Right lobe of liver (tissue), 6 donors: Measurements from ENCODE around the gene DDX10. TPM values are rescaled to one million over a fixed set of nuclear protein-coding genes. Genes with fewer than 3 reads are reported as not detected.

Experiments
- ATAC-seq, 4 donors: fragments of 200-7000 bp; cut with Tn5 transposase; one replicate each; pipeline ENCODE4 v1.9.1; 2020; ENCODE audit warnings: mild to moderate bottlenecking in 4 of 4, moderate library complexity in 4 of 4
- DNase-seq, 3 donors: peaks; one replicate each; pipeline ENCODE4 v3.0.0-alpha.2; 2020
- H3K27ac ChIP-seq, 3 donors: fragments of 200-600 bp; one replicate each; pipeline ENCODE4 v1.8.0; 2022
- H3K27me3 ChIP-seq, 2 donors: fragments of 200-600 bp; one replicate each; pipeline ENCODE4 v1.8.0; 2022
- H3K36me3 ChIP-seq, 4 donors: fragments of 200-600 bp; sonication (generic) in 1 of 4; one replicate each; pipeline versions ENCODE4 v1.5.1 to v1.8.0; 2017 to 2022; ENCODE audit warnings: control low read depth in 1 of 4
- H3K4me1 ChIP-seq, 4 donors: fragments of 200-600 bp; sonication (generic) in 1 of 4; one replicate each; pipeline versions ENCODE4 v1.5.1 to v1.8.0; 2017 to 2022; ENCODE audit warnings: control low read depth in 1 of 4
- H3K4me3 ChIP-seq, 3 donors: fragments of 200-600 bp; one replicate each; pipeline ENCODE4 v1.8.0; 2022
- H3K9me3 ChIP-seq, 4 donors: fragments of 200-600 bp; sonication (generic) in 1 of 4; one replicate each; pipeline versions ENCODE4 v1.5.1 to v1.8.0; 2017 to 2022; ENCODE audit warnings: control low read depth in 1 of 4
- POLR2A ChIP-seq: fragments of 450-650 bp; IDR thresholded peaks from one replicate; pipeline ENCODE4 v1.6.1; 2017; ENCODE audit warnings: antibody characterized with exemption, mild to moderate bottlenecking
- WGBS: methylation state at CpG from one replicate; pipeline ENCODE4 v1.1.6; 2018; ENCODE audit warnings: low coverage, low lambda C conversion rate; ENCODE audit not compliant: insufficient coverage; ENCODE audit errors: missing lambda C conversion rate; 5-methylcytosine and 5-hydroxymethylcytosine counted together
- intact Hi-C, 2 donors: fragments of 100-400 bp; cut with DNase I; formaldehyde crosslinking; loops; one replicate each; pipeline versions ENCODE4 v1.11.2 to v1.14.1; 2022
- total RNA-seq, 6 experiments: library from RNA; depleted of rRNA in 2 of 6; stranded (reverse); fragments of >200 nt in 2 of 6; fragmentation: NEBNext Ultra II Directional in 3 of 6; extraction: Animal tissue kit (Norgen Biotek cat#: 25700) in 3 of 6; gene quantifications; one replicate each; pipeline versions ENCODE4 v1.1.0 to v1.2.4, GENCODE V29; 2016 to 2023
- TF ChIP-seq, protein P1 (sequence below), 4 donors: fragments of 200-600 bp in 3 of 4; fragments of 450-650 bp in 1 of 4; IDR thresholded peaks; one replicate each; pipeline versions ENCODE4 v1.5.1 to v1.8.0; 2016 to 2022; ENCODE audit warnings: antibody characterized with exemption in 4 of 4, mild to moderate bottlenecking in 2 of 4
- donor health status: DM: no; HTN: yes; CAD: no.
- donor health status: DM: no; HTN: no; CAD: no.
- donor health status: DM: no; HTN: no; CAD: no.
- donor health status: DM: no; HTN: yes; CAD: no.
- donor health status: DM: no; HTN: yes; CAD: no.

DDX10 gene
- total RNA-seq, 6 experiments from 2014 or later = 7.4 to 13.6 (median 11.3) TPM

DNA sequence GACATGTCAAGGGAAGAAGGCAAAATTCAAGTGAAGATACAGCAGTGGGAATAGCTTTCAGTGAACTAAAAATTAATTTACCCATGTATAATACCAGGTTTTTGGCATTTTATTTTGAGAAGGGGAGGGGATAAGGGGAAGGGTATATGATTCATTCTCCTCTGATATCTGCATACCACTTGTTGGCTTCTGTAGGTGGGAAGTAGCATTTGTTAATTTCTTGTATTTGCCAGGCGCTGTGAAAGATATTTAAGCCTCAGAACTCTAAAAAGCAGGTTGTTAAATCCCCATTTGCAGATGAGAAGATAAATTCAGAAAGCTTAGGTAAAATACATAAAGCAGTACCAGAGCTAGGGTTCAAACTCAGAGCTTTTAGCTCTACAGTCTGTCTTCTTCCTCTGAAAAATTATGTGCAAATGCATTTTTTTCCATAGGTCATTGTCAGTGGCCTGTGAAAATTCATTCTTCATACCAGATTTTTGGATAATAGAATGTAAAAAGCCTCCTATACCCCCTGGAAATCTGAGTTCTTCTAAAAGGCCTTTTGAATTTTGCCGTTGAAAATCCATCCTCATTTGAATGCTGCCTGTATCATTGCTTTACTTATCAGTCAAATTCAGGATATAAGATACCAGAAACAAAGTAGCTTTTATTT is 221.3 kb downstream of the DDX10 start:
- DNase-seq (no peak), ATAC-seq (no peak)
- intact Hi-C loops = no loop called here
- Histone ChIP-seq H3K9me3 (no peaks in the 10 kb centered on the region), H3K4me1 (no peaks in the 10 kb centered on the region), H3K4me3 (no peak overlapping the region), H3K27ac (no peak overlapping the region), H3K36me3 (no peaks in the 10 kb centered on the region), H3K27me3 (no peaks in the 10 kb centered on the region)
- 72% methylated on average over 2 of the region's 2 CpGs for WGBS
- no peak for TF ChIP-seq POLR2A

DNA sequence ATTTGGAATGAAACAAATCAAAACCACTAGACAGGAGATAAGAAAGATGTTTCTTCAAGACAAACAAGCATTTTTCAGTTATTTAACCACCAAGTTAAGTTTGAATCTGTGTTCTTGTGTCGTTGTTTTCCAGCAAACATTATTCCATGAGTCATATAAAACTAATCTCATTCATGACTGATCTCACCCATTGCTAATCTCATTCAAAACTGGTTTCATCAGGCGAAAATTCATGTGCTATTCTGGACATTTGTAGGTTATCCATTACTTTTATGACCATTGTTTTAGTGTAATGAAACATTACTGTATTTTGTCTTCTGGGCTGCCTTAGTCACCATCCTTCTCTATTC is 221.8 kb downstream of the DDX10 start:
- Histone ChIP-seq H3K27me3 (no peaks in the 10 kb centered on the region), H3K27ac (no peak overlapping the region), H3K4me1 (no peaks in the 10 kb centered on the region), H3K36me3 (no peaks in the 10 kb centered on the region), H3K4me3 (no peak overlapping the region), H3K9me3 (no peaks in the 10 kb centered on the region)
- no peak for TF ChIP-seq POLR2A
- TF ChIP-seq, protein P1, sequence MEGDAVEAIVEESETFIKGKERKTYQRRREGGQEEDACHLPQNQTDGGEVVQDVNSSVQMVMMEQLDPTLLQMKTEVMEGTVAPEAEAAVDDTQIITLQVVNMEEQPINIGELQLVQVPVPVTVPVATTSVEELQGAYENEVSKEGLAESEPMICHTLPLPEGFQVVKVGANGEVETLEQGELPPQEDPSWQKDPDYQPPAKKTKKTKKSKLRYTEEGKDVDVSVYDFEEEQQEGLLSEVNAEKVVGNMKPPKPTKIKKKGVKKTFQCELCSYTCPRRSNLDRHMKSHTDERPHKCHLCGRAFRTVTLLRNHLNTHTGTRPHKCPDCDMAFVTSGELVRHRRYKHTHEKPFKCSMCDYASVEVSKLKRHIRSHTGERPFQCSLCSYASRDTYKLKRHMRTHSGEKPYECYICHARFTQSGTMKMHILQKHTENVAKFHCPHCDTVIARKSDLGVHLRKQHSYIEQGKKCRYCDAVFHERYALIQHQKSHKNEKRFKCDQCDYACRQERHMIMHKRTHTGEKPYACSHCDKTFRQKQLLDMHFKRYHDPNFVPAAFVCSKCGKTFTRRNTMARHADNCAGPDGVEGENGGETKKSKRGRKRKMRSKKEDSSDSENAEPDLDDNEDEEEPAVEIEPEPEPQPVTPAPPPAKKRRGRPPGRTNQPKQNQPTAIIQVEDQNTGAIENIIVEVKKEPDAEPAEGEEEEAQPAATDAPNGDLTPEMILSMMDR (IDR thresholded peaks at IDR 0.05) = no peak
- intact Hi-C loops = no loop called here
- no peak for ATAC-seq
- no peak for DNase-seq
- WGBS = 86% methylated on average over 2 of the region's 2 CpGs

DNA sequence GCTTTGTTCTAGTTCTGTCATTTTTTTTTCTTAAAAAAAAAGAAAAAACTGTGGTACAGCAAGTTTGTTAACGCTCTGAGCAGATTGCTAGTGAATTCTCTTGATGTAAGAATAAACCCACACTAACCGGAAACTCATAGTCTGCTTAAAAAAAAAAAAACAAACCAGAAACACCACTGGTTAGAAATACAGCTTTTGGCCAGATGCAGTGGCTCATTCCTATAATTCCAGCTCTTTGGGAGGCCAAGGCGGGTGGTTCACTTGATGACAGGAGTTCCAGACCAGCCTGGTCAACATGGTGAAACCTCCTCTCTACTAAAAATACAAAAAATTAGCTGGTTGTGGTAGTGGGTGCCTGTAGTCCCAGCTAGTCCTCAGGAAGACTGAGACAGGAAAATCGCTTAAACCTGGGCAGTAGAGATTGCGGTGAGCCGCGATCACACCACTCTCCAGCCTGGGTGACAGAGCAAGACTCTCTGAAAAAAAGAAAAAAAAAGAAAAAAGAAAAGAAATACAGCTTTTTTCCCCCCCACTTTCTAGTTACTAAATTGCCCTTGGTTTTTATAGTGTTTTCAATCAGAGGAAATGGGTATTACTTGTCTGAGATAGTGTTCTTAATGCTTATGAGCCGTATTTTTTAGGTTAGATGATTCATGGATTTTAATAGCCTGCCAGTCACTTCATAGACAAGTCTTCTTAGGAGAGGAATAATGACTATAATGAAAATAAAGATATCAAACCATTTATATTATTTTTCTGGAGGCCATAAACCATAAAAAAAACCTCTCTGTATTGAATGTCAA is 222.8 kb downstream of the DDX10 start:
- H3K4me3 ChIP-seq = no peak overlapping the region
- no peaks in the 10 kb centered on the region for H3K36me3 ChIP-seq
- no peak overlapping the region for H3K27ac ChIP-seq
- intact Hi-C loops = no loop called here
- no peak for ATAC-seq
- H3K4me1 ChIP-seq = no peaks in the 10 kb centered on the region
- TF ChIP-seq, protein P1 (IDR thresholded peaks at IDR 0.05) = no peak
- no peak for TF ChIP-seq POLR2A
- no peak for DNase-seq
- H3K9me3 ChIP-seq = no peaks in the 10 kb centered on the region
- no peaks in the 10 kb centered on the region for H3K27me3 ChIP-seq
- 88% methylated on average over 5 of the region's 8 CpGs for WGBS

DNA sequence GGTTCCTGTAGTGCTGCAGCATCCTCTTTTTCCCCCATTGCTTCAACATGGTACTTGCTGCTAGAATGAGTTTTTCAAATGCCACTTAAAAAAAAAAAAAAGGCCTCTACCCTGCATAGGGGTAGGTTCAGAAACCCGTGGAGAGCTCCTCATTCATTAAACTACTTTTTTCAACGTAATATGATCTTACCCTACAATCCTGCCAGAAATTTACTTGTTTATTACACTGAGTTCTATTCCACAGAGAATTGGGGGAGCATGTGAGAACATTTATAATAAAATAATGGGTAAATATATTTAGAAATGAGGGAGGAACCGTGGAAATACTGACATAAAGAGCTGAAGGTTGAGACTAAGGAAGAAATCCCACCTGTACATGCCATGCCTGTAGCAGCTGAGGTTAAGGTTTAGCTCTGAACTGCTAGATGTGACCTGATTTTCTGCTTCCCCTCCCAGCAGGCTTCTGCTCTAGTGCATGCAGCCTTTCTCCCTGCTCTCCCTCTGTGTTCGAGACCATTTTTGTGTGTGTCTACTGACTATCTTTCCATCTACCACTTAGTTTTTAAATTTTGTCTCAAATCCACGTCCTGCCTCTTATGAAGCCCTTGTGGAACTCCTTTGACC is 225.7 kb downstream of the DDX10 start:
- 91% methylated on average over 5 of the region's 5 CpGs for WGBS
- ATAC-seq (no peak), DNase-seq (no peak)
- Histone ChIP-seq H3K36me3 (no peaks in the 10 kb centered on the region), H3K27me3 (no peaks in the 10 kb centered on the region), H3K4me1 (no peaks in the 10 kb centered on the region), H3K27ac (no peak overlapping the region), H3K4me3 (no peak overlapping the region), H3K9me3 (no peaks in the 10 kb centered on the region)
- no peak for TF ChIP-seq POLR2A
- TF ChIP-seq, protein P1 (IDR thresholded peaks at IDR 0.05) = no peak
- intact Hi-C loops = no loop called here

DNA sequence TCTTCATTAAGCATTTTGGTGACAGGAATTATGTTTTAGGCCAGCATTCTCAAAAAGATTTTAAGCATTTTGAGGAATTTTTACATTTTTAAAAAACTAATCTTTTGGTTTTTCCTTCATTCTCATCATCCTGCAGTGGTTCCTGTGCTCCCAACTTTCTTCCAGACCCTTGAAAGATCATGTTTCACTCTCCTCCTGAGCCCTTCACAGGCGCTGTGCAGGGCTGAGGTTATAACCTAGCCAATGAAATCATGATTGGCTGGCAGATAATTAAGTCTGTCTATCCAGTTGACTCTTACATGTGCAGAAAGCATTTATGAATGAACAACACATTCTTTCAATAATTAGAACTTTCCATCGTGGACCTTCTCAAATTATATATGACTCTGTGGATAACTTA is 226.3 kb downstream of the DDX10 start:
- Histone ChIP-seq H3K27me3 (no peaks in the 10 kb centered on the region), H3K4me3 (no peak overlapping the region), H3K9me3 (no peaks in the 10 kb centered on the region), H3K27ac (no peak overlapping the region), H3K4me1 (no peaks in the 10 kb centered on the region), H3K36me3 (no peaks in the 10 kb centered on the region)
- intact Hi-C loops = no loop called here
- TF ChIP-seq, protein P1 (IDR thresholded peaks at IDR 0.05) = no peak
- no peak for TF ChIP-seq POLR2A
- DNase-seq (no peak), ATAC-seq (no peak)
- 88% methylated on average over 2 of the region's 2 CpGs for WGBS
